Measurements from ENCODE around the gene CAPZB. TPM values are rescaled to one million over a fixed set of nuclear protein-coding genes. Genes with fewer than 3 reads are reported as not detected.

Gene CAPZB
- total RNA-seq, 6 experiments from 2014 or later: 565 to 646 (median 603) TPM

DNA sequence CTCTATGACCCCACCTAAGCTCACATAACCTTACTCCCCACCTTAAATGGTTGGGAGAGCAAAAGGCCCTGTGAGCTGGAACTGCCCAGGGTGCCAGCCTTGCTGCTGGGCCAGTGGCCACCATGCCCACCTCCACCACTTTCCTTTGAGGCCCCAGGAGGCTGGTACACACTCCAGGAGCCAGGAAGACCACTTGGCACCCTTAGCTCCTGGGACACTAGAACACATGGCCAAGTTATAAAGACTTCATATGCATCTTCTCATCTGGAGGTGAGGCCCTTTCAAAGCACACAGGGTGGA is 21.9 kb downstream of the CAPZB start:
- Mint-ChIP-seq H3K4me3 (no peak overlapping the region), H3K36me3 (ENCODE audit: low read depth) (peaks cover 5% of the 10 kb centered on the region; the same call in 1 of the 2 replicates), H3K4me1 (ENCODE audit: low read depth) (peaks cover 67% of the 10 kb centered on the region), H3K27ac (no peak overlapping the region), H3K9me3 (no peaks in the 10 kb centered on the region), H3K27me3 (ENCODE audit: insufficient read depth) (no peaks in the 10 kb centered on the region; the same call in none of the 2 replicates)
- no peak for TF ChIP-seq CTCF (IDR thresholded peaks at IDR 0.05)
- no peak for DNase-seq

DNA sequence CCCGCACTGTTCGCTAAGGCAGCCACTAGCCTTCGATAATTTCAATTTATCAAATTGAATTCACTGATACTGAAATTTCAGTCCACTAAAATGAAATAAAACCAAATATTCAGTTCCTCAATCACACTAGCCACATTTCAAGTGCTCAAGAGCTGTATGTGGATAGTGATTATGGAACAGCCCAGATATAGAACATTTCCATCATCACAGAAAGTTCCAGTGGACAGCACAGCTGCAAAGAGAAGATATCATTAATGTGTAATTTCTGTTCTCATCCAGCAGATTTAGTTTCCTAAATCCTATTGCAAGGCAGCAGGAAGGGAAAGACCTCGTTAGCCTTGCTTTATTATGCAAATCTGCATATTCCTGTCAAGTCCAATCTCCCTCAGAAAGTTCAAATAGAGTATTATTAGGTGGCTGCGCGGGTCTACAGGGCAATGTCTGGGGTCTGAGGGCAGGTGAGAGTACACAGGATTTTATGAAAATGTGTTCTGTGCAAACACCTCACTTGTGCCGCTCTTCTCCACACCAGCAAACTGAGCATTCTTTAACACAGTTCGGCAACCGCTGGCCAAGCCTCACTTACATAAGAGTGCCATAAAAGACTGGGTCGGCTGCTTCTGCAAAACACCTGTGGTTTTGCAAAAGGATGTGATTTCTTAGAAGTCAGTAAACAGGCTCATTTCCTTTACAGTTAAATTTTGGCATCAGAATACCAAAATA is 22.4 kb downstream of the CAPZB start:
- no peaks in the 10 kb centered on the region for H3K9me3 Mint-ChIP-seq
- no peak overlapping the region for H3K27ac Mint-ChIP-seq
- no peaks in the 10 kb centered on the region; the same call in none of the 2 replicates for H3K27me3 Mint-ChIP-seq (ENCODE audit: insufficient read depth)
- H3K4me3 Mint-ChIP-seq: no peak overlapping the region
- DNase-seq: no peak
- TF ChIP-seq CTCF (IDR thresholded peaks at IDR 0.05): no peak
- H3K36me3 Mint-ChIP-seq (ENCODE audit: low read depth): peaks cover 5% of the 10 kb centered on the region; the same call in 1 of the 2 replicates
- peaks cover 65% of the 10 kb centered on the region for H3K4me1 Mint-ChIP-seq (ENCODE audit: low read depth)

GRCh38 chr1:19461220-19461554 is 24.2 kb downstream of the CAPZB start:
- peaks cover 68% of the 10 kb centered on the region for H3K4me1 Mint-ChIP-seq (ENCODE audit: low read depth)
- H3K27ac Mint-ChIP-seq: no peak overlapping the region
- no peak overlapping the region for H3K4me3 Mint-ChIP-seq
- no peaks in the 10 kb centered on the region for H3K9me3 Mint-ChIP-seq
- no peaks in the 10 kb centered on the region; the same call in none of the 2 replicates for H3K27me3 Mint-ChIP-seq (ENCODE audit: insufficient read depth)
- no peak for DNase-seq
- no peak for TF ChIP-seq CTCF (IDR thresholded peaks at IDR 0.05)
- H3K36me3 Mint-ChIP-seq (ENCODE audit: low read depth): peaks cover 9% of the 10 kb centered on the region; the same call in 1 of the 2 replicates

GRCh38 chr1:19460535-19461219 is 24.7 kb downstream of the CAPZB start:
- Mint-ChIP-seq H3K4me1 (ENCODE audit: low read depth) (peaks cover 71% of the 10 kb centered on the region), H3K4me3 (no peak overlapping the region), H3K9me3 (no peaks in the 10 kb centered on the region), H3K36me3 (ENCODE audit: low read depth) (peaks cover 9% of the 10 kb centered on the region; the same call in 1 of the 2 replicates), H3K27ac (no peak overlapping the region), H3K27me3 (ENCODE audit: insufficient read depth) (no peaks in the 10 kb centered on the region; the same call in none of the 2 replicates)
- TF ChIP-seq CTCF (IDR thresholded peaks at IDR 0.05): no peak
- no peak for DNase-seq

GRCh38 chr1:19458815-19459417 is 26.4 kb downstream of the CAPZB start:
- DNase-seq: no peak
- Mint-ChIP-seq H3K27ac (peak overlapping the region; percentile 35; the same call in 1 of the 2 replicates), H3K36me3 (ENCODE audit: low read depth) (peaks cover 4% of the 10 kb centered on the region; the same call in 1 of the 2 replicates), H3K27me3 (ENCODE audit: insufficient read depth) (peaks cover 1% of the 10 kb centered on the region; the same call in 1 of the 2 replicates), H3K4me1 (ENCODE audit: low read depth) (peaks cover 78% of the 10 kb centered on the region), H3K9me3 (no peaks in the 10 kb centered on the region), H3K4me3 (no peak overlapping the region)
- TF ChIP-seq CTCF (IDR thresholded peaks at IDR 0.05): no peak

Data from HFFc6 (cell line).